ENCODE measurements around the gene SYNJ2. TPM values are rescaled to one million over a fixed set of nuclear protein-coding genes. Genes with fewer than 3 reads are reported as not detected.
A peak's percentile ranks its signal among the peaks of the same experiment; 100 is the strongest.

SYNJ2 gene
- total and polyA plus RNA-seq, 2 of the 4 experiments (the other 2 are of a cell fraction): 40.8 to 45.2 TPM

DNA sequence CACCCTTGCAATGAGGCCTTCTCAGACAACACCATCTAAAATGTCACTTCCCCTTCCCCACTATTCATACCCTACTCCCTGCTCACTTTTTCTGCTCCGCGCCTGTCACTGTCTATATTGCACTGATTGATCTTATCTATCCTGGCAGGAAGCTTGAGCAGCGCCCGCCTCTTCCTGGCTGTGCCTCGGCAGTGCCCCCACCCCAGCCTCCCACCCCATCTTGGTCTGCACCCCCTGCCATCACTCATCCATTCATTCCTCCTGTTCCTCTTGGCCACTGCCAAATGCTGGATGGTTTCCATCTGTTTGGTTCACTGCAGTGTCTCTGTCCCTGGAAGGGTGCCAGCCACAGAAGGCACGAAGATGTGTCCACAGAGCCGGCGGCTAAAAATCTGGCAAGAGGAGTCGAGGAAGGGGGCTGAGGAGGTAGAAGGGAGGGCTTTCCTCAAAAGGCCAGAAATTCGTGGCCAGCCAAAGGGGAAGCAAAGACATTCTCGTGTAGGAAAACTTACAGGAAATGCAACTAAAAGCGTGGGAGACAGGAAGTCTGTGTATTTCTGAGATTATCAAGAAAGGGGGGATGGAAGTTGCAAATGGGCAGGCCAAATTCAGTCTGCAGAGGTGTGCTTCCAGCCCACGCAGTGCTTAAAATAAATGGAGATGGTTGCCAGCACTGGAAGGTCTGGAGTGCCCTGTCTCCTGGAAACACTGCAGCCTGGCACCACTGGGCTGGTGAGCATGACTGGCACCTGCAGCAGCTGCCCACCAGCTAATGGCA is 27.6 kb downstream of the SYNJ2 start:
- in situ Hi-C loops (cut with MboI; ENCODE audit: low sequenced_read_pairs): no loop called here
- POLR2A ChIA-PET (ENCODE audit: unreplicated experiment): no interaction called here
- H3K27ac ChIP-seq (ENCODE audit: insufficient read depth, low read length): peak overlapping the region; percentile 58
- H3K4me1 ChIP-seq (ENCODE audit: control insufficient read depth, insufficient read depth, low read length): peaks cover 36% of the 10 kb centered on the region
- peaks cover 36% of the 10 kb centered on the region for H4K20me1 ChIP-seq (ENCODE audit: insufficient read depth, low read length)
- intact Hi-C loops (cut with micrococcal nuclease): no loop called here
- peak overlapping the region; percentile 83 for H2BK120ac ChIP-seq (ENCODE audit: low read depth, low read length)
- no TSS peak for BruUV-seq (replicated peaks)
- peak overlapping the region; percentile 91 for H2AK5ac ChIP-seq (ENCODE audit: low read depth, low read length)
- no peaks in the 10 kb centered on the region for H3K9me3 ChIP-seq (ENCODE audit: control insufficient read depth, insufficient read depth, low read length)
- CTCF ChIA-PET: interaction anchor here (0.6 kb wide), 1 partner anchor 97 kb away, joined by 3 read pairs; no protein-coding TSS in a partner anchor
- H3K14ac ChIP-seq (replicated peaks; ENCODE audit: low read depth, low read length): peak overlapping the region; percentile 84
- peak overlapping the region; percentile 56 for H4K5ac ChIP-seq (ENCODE audit: low read depth, low read length)
- 16% methylated on average over 8 of the region's 13 CpGs; no CpG with 5 or more reads in 1 of the 2 experiments for WGBS, 2 experiments (ENCODE audit: extremely low coverage in 2 of 2, insufficient read length in 1 of 2)
- H2AK9ac ChIP-seq (replicated peaks; ENCODE audit: low read depth, low read length, poor library complexity): peak overlapping the region; percentile 80
- peak overlapping the region; percentile 38 for H2AFZ ChIP-seq (replicated peaks; ENCODE audit: low read length, poor library complexity)
- dilution Hi-C loops (cut with HindIII; ENCODE audit: low sequenced_read_pairs, unreplicated experiment): no loop called here
- H4K8ac ChIP-seq (ENCODE audit: low read depth in 2 of 2, low read length in 2 of 2): peak overlapping the region; percentile 23 to 63; a peak in 3 of 4 replicates
- H3K4me3 ChIP-seq (ENCODE audit: insufficient read depth, low read depth, low read length): no peak overlapping the region
- peak overlapping the region; percentile 14 for H3K4me2 ChIP-seq (ENCODE audit: low read depth, low read length)
- H3K4ac ChIP-seq (ENCODE audit: low read depth, low read length): peak overlapping the region; percentile 91
- no peak for TF ChIP-seq CHD1 (IDR thresholded peaks at IDR 0.05; ENCODE audit: low read depth, low read length)
- no peak for TF ChIP-seq RFX5 (IDR thresholded peaks at IDR 0.05; ENCODE audit: low read depth, low read length)
- no peak for TF ChIP-seq CEBPB (IDR thresholded peaks at IDR 0.05; ENCODE audit: low read depth, low read length)
- TF ChIP-seq RAD21 (IDR thresholded peaks at IDR 0.05; ENCODE audit: low read length): no peak
- no peak for TF ChIP-seq POLR2A (IDR thresholded peaks at IDR 0.05; ENCODE audit: low read depth, low read length)
- peaks cover 56 to 96% of the 10 kb centered on the region in 2 experiments for H3K79me1 ChIP-seq (ENCODE audit: low read depth in 1 of 2, low read length in 2 of 2)
- peaks cover 3% of the 10 kb centered on the region for H3K36me3 ChIP-seq (ENCODE audit: control insufficient read depth, insufficient read depth, low read length)
- H3K56ac ChIP-seq (ENCODE audit: extremely low read depth, insufficient read depth, low read length): 0 out of 2 replicates have a peak overlapping the region, but pooled peaks have one; percentile 23
- DNase-seq (peak; percentile 75), ATAC-seq (ENCODE audit: low read depth) (peak; percentile 10)
- H4K91ac ChIP-seq (ENCODE audit: insufficient read depth, low read depth, low read length): peak overlapping the region; percentile 58
- H2BK15ac ChIP-seq (ENCODE audit: low read depth, low read length): peak overlapping the region; percentile 82; the same call in 2 of the 3 replicates
- H3K9me1 ChIP-seq (ENCODE audit: insufficient read depth, low read length): peaks cover 61% of the 10 kb centered on the region
- no peak overlapping the region for H3K9ac ChIP-seq (ENCODE audit: low read depth, low read length)
- H3K23ac ChIP-seq (ENCODE audit: low read depth, low read length): peak overlapping the region; percentile 90
- H2BK5ac ChIP-seq (ENCODE audit: low read depth, low read length, poor library complexity, severe bottlenecking): peak overlapping the region; percentile 64
- H3K27me3 ChIP-seq (ENCODE audit: control insufficient read depth, insufficient read depth, low read length): no peaks in the 10 kb centered on the region
- peak overlapping the region; percentile 21 for H3K18ac ChIP-seq (ENCODE audit: low read depth, low read length)
- H2BK20ac ChIP-seq (ENCODE audit: low read depth, low read length): peak overlapping the region; percentile 92
